ES-I3 (cell line): ENCODE measurements around the gene PFKM.
A peak's percentile ranks its signal among the peaks of the same experiment; 100 is the strongest.
"Not testable (repeated sequence)": the region's sequence is repeated elsewhere in the genome, so short reads cannot be mapped to it uniquely, and the experiment has no call there.

Experiments used
- H3K36me3 ChIP-seq: 2 replicates; pipeline ENCODE4 v1.6.1; 2013; ENCODE audit warnings: mild to moderate bottlenecking, low read length, control low read depth, moderate library complexity; ENCODE audit not compliant: insufficient read depth
- H3K4me1 ChIP-seq: 2 replicates; pipeline ENCODE4 v1.6.1; 2013; ENCODE audit warnings: mild to moderate bottlenecking, control low read depth, low read length; ENCODE audit not compliant: insufficient read depth
- H3K9ac ChIP-seq: 2 replicates; pipeline ENCODE4 v1.6.1; 2013; ENCODE audit warnings: low read depth, mild to moderate bottlenecking, low read length, moderate library complexity
- H3K9me3 ChIP-seq: 2 replicates; pipeline ENCODE4 v1.6.1; 2013; ENCODE audit warnings: mild to moderate bottlenecking, low read length, moderate library complexity; ENCODE audit not compliant: control insufficient read depth, insufficient read depth

PFKM gene

DNA sequence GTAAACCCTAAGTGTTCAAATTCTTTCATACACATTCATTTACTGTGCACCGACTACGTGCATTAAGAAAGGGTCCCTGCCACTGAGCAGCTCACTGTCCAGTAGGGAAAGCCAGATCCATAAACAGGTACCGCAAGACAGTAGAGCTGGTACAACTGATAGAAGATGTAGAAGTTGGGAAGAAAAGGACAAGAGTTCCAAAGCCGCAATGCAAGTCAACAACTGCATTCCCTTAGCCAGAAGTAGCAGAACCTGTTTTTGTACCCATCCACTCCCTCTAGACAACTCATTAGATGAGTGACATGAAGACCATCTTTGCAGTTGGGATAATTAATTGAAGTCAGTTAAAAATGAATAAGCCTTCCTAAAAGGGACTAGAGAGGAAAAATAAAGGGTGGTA, 14.6 kb upstream of the PFKM start:
- Histone ChIP-seq H3K9me3 (no peaks in the 10 kb centered on the region), H3K4me1 (peaks cover 7% of the 10 kb centered on the region; the same call in 1 of the 2 replicates), H3K36me3 (no peaks in the 10 kb centered on the region), H3K9ac (peak overlapping the region; percentile 97)

GRCh38 chr12:48105321-48105866, 13.8 kb upstream of the PFKM start:
- Histone ChIP-seq H3K4me1 (peaks cover 7% of the 10 kb centered on the region; the same call in 1 of the 2 replicates), H3K9ac (peak overlapping the region; percentile 97)

DNA sequence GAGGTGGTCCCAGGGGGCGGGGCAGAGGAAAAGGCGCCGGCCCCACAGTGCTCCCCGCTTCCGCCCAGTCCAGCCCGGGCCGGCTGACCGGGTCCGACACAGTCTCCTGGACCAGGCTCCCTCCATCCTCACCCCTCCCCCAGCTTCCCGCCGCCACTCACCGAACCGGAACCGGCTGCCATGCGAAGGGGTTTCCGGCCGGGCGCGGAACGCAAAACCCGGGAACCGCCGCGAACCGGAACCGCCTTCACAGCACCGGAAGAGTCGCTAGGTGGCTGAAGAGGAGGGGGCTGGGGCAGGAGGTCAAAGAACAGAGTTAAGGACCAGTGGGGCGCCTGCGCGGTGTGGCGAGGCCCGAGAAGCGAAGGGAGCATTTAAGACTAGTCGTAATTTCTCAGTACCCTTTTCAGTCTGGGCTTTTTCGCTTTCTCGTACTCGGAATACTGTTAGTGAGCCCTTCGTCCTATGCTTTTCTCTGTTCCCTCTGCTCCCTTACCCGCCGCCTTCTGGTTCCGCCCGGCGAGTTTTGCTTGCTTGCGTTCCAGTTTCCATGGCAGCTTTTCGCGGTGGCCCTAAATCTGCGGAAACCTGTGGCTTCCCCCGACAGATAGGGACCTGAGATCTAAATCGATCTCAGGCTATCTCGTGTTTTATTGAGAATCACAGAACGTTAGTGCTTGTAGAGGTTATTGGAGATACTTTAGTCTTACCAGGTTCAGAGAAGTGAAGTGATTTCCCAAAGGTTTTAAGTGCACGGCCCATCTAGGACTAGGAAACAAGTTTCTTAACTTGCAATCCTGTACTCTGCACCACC, 13.1 kb upstream of the PFKM start, which contains the start of gene SENP1:
TSS of gene SENP1 (minus strand) at position 213 of the 814 bp plus-strand sequence. CDS start 4,607 bp downstream, outside the sequence.
- no peaks in the 10 kb centered on the region for H3K9me3 ChIP-seq
- peak within 1 kb of the TSS; percentile 97 for H3K9ac ChIP-seq
- H3K36me3 ChIP-seq: no peaks in the 10 kb centered on the region
- H3K4me1 ChIP-seq: peaks cover 7% of the 10 kb centered on the region; the same call in 1 of the 2 replicates

More at GRCh38 chr12:48105321-48105866, 13.8 kb upstream of the PFKM start:
- Histone ChIP-seq H3K36me3 (no peaks in the 10 kb centered on the region), H3K9me3 (no peaks in the 10 kb centered on the region)

DNA sequence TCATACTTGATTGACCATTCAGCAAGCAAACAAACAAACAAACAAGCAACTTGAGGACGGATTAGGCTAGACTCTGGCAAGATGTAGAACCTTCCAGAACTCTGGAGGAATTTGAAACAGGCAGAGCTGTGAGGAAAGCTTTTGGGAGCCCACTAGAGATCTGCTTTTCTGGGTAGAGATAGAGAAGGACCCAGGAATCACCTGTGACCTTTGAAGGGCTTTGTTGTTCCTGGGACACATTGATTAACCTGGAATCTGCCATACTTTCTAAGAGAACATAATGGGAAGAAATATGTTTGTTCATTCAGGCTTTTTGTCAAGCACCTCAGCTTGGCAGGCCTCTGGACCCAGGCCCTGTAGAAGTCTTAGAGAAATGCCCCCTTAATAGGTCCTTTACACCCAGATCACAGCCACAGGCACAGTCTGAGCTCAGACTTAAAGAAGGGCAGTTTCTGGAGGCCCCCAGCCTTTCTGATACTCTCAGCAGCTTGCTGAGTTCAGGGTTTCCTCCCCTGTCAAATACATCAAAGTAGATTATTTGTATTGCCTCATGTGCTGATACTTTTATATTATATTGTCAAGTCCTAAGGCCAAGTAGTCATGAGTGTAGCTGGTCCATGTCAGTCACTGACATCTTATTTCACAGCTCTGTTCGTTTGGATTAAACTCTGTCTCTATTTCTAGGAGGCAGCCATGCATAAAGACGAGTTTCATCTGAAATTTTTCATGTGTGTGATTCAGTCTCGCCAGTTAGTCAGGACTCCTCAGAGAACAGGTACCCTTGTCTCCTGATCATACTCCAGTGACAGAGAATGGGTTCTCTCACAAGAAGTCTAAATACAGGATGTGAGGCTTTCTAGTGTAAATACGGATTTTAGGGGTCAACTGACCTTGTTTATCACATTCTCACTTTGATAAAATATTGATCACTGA, 12.2 kb upstream of the PFKM start:
- Histone ChIP-seq H3K36me3 (no peaks in the 10 kb centered on the region), H3K9ac (peak overlapping the region; percentile 97), H3K4me1 (peaks cover 7% of the 10 kb centered on the region; the same call in 1 of the 2 replicates), H3K9me3 (no peaks in the 10 kb centered on the region)

GRCh38 chr12:48109424-48109823, 9.7 kb upstream of the PFKM start:
- H3K4me1 ChIP-seq: peaks cover 7% of the 10 kb centered on the region; the same call in 1 of the 2 replicates
- H3K9me3 ChIP-seq: no peaks in the 10 kb centered on the region
- no peaks in the 10 kb centered on the region for H3K36me3 ChIP-seq
- no peak overlapping the region for H3K9ac ChIP-seq

DNA sequence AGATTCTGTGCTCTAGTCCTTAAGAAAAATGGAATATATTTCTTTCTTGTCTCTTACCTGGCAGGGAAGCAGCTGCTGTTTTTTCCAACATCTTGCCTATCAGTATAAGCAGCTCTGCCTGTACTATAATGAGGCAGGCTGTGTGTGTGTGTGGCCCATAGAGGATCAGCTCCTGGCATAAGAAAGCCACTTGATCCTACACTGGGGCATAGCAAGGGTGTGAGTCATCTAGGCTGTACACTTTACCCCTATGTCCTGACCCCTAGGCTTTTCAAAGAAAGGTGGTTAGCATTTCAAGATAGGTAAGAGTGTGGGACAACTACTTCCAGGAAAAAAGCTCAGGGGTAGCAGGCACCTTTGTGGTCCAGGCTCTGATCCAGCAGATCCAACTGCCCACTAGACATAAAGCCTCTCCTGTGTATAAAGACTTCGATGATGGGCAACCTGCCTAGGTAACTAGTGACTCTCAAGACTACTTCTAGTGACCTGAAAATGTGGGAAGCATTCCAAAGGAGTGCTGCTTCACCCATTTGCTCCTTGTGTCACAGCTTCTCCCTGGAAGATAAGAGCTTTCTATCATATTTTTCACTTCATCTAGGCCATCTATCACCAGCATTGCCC, 8.4 kb upstream of the PFKM start:
- Histone ChIP-seq H3K9me3 (no peaks in the 10 kb centered on the region), H3K4me1 (peaks cover 7% of the 10 kb centered on the region; the same call in 1 of the 2 replicates), H3K9ac (no peak overlapping the region), H3K36me3 (no peaks in the 10 kb centered on the region)

- H3K36me3 ChIP-seq, H3K9ac ChIP-seq, H3K9me3 ChIP-seq, H3K4me1 ChIP-seq: not testable (repeated sequence)
These were observed 7.9 kb upstream of the PFKM start for GRCh38 chr12:48111312-48111693.

DNA sequence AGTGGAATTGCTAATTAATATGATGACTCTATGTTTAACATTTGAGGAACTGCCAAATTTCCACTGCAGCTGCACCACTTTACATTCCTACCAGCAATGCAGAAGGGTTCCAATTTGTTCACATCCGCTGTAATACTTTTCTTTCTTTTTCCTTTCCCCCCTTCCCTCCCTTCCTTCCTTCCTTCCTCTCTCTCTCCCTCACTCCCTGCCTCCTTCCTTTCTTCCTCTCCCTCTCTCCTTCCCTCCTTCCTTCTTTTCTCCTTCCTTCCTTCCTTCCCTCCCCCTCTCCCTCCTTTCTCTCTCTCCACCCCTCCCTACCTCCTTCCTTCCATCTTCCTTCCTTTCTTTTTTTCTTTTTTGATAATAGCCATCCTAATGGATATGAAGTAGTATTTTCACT, 3.2 kb upstream of the PFKM start:
- H3K36me3 ChIP-seq: no peaks in the 10 kb centered on the region
- H3K9me3 ChIP-seq: no peaks in the 10 kb centered on the region
- peaks cover 11% of the 10 kb centered on the region; the same call in 1 of the 2 replicates for H3K4me1 ChIP-seq
- no peak overlapping the region for H3K9ac ChIP-seq

- Histone ChIP-seq H3K9me3 (no peaks in the 10 kb centered on the region), H3K4me1 (peaks cover 11% of the 10 kb centered on the region; the same call in 1 of the 2 replicates), H3K9ac (peak overlapping the region; percentile 83), H3K36me3 (peaks cover 5% of the 10 kb centered on the region; the same call in 1 of the 2 replicates)
These were observed 786 bp upstream of the PFKM start for GRCh38 chr12:48118284-48118871.

GRCh38 chr12:48119834-48120195, 651 bp downstream of the PFKM start:
- Histone ChIP-seq H3K9me3 (no peaks in the 10 kb centered on the region), H3K36me3 (peaks cover 7% of the 10 kb centered on the region; the same call in 1 of the 2 replicates), H3K4me1 (peaks cover 11% of the 10 kb centered on the region; the same call in 1 of the 2 replicates), H3K9ac (peak overlapping the region; percentile 83)

- no peak overlapping the region for H3K9ac ChIP-seq
- H3K36me3 ChIP-seq: peaks cover 12% of the 10 kb centered on the region; the same call in 1 of the 2 replicates
- H3K9me3 ChIP-seq: no peaks in the 10 kb centered on the region
- peaks cover 11% of the 10 kb centered on the region; the same call in 1 of the 2 replicates for H3K4me1 ChIP-seq
These were observed 2.4 kb downstream of the PFKM start for GRCh38 chr12:48121522-48121921.

GRCh38 chr12:48122065-48122834, 3.1 kb downstream of the PFKM start:
- no peaks in the 10 kb centered on the region for H3K9me3 ChIP-seq
- H3K36me3 ChIP-seq: peaks cover 12% of the 10 kb centered on the region; the same call in 1 of the 2 replicates
- peaks cover 11% of the 10 kb centered on the region; the same call in 1 of the 2 replicates for H3K4me1 ChIP-seq
- H3K9ac ChIP-seq: no peak overlapping the region

- Histone ChIP-seq H3K36me3 (peaks cover 12% of the 10 kb centered on the region; the same call in 1 of the 2 replicates), H3K4me1 (peaks cover 10% of the 10 kb centered on the region; the same call in 1 of the 2 replicates), H3K9me3 (no peaks in the 10 kb centered on the region), H3K9ac (no peak overlapping the region)
These were observed 4.0 kb downstream of the PFKM start for GRCh38 chr12:48123169-48123568.
